T1000 (cell line): ENCODE measurements around the gene PAFAH2.

Experiments used
- DNase-seq: peaks from one replicate; lab custom pipeline; 2025; ENCODE audit warnings: mixed read lengths; lab: John Stamatoyannopoulos, UW

The PAFAH2 gene

GRCh38 chr1:25997828-25998761 lies at the start of gene PAFAH2:
Gene PAFAH2 (minus strand): TSS chr1:25998063. CDS start chr1:25990816, 7,247 bp downstream.
- peak; percentile 95 for DNase-seq

DNA sequence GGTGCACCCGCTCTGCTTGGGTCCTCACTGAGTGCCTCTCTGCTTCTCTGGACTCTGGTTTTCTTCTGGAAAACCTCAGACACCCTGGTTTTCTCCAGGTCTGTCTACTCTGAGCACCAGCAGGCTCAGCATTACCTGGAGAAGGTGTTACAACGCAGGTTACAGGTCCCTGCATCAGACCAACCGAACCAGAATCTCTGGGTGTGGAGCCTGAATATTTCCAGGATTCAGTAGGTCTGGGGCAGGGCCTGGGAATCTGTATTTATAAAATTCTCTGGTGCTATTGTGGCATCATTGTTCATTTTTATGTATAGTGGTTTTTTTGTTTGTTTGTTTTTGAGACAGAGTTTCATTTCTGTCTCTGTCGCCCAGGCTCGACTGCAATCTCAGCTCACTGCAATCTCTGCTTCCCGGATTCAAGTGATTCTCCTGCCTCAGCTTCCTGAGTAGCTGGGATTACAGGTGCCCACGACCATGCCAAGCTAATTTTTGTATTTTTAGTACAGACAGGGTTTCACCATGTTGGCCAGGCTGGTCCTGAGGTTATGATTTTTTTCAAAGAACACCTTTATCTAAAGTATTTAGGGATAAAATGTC lies 49.5 kb upstream of the PAFAH2 start:
- no peak for DNase-seq

DNA sequence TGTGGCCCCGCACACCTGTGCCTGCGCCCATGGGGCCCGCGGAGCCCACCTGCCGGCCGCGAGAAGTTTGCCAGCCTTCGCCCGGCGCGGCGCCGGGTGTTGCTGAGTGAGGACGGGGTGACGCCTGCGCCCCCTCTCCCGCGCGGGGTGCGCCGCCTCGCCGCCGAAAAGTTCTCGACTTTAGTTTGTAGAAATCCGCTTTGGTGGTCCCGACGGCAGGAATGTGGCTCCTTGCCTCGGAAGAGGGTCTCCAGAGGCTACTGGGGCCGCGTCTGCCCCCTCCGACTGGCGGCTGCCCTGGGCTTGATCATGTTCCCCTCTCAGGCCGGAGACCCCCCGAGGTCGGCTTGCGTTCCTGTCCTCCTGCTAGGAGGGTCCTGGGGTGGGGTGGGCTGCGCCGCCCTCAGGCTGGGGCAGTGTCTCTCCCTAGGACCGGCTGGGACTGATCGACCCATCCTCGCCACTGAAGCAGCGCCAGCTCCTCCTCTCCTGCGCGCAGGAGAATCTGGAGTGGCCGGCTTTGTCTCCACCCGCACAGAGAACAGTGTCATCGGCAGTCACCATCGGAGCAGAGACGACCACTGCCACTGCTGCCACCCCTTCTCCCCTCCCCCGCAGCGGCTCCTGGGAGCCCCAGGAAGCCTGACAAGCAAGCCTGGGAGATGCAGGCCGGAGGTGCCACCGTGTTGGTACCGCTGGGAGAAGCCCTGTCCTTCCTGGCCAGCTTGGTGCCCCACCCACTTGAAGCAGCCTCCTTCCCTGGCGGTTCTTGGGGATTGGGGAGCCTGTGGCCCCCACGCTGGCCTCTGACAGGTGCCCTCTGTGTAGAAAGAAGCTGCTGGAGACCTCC lies 48.6 kb upstream of the PAFAH2 start:
- DNase-seq, result no peak

DNA sequence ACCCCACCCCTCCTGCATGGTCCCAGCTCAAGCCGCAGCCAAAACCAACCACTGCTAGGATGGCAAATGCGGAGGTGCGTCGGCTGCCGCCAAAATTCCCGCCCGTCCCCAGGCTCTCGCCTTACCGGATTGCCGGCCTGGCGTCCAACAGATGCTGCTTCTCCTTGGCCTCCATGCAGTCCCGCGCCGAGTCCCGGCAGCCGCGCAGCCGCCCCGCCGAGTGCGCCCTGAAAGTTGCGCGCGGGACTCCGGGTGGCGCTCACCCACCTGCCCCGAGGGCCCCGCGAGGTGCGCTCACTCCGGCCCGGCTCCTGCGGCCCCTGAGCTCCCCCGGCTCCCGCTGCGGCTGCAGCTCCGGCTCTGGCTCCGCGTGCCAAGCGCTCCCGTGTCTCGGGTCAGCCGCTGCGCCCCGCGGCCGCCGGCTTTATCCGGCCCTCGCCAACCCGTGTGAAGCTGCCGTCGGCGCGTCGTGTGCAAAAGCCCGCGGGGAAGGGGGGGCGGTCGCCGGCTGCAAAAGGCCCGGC lies 47.9 kb upstream of the PAFAH2 start, which contains the start of gene SLC30A2:
Gene SLC30A2 (minus strand): TSS at position 397 of the 524 bp plus-strand sequence. CDS start 222 bp downstream, at position 175.
- no peak for DNase-seq

DNA sequence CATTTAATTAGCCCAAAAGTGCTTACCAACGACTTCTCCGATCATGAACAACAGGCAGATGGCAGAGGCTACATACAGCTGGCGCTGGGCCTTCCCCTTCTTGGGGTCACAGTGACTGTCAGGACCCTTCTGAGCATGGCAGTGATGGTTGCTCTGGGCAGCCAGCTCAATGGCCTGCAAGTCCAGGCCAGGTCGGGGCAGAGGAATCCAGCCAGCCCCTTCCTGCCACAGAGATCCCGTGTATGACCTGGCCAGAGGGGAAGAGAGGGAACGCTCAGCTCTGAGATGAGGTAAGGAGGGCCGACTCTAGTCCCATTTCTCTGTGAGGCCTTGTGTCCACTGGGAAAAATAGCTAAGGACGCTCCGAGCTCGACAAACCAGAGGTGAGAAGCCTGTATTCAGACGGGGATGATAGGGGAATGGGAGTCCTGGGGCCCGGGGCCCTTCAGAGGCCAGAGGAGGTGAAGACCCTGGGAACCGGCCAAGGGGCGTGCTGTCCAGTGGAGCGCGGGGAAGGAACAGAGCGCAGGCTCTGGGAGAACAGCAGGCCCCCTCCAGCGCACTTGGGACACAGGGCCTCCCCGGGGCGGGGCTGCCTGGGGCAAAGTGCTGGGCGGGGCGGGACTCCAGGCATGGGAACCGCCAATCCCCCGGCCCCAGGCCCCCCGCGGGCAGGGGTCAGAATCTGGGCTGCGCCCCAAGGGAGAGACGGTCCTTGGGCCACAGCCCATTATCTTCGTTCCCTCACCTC lies 47.3 kb upstream of the PAFAH2 start:
- no peak for DNase-seq

GRCh38 chr1:26044414-26044813 lies 46.6 kb upstream of the PAFAH2 start:
- no peak for DNase-seq

- no peak for DNase-seq
Observed at GRCh38 chr1:26043765-26044164, 45.9 kb upstream of the PAFAH2 start.

DNA sequence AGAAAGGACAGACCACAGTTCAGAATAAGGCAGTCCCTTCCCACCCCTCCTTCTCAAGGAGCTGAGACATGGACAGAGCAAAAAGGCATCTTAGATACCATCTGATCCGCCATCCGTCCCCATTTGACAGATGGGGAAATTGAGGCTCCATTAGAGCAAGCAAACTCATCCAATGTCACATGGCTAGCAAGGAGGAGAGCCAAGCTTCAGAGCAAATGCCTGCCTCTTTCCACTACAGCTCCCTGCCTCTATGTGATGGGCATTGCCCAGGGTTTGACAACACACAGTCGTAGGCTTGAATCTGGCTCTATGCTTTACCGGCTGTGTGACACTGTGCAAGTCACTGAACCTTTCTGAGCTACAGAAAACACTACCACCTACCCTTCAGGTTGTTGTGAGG lies 44.1 kb upstream of the PAFAH2 start:
- no peak for DNase-seq

- DNase-seq, result no peak
Observed at GRCh38 chr1:26041401-26041800, 43.5 kb upstream of the PAFAH2 start.

DNA sequence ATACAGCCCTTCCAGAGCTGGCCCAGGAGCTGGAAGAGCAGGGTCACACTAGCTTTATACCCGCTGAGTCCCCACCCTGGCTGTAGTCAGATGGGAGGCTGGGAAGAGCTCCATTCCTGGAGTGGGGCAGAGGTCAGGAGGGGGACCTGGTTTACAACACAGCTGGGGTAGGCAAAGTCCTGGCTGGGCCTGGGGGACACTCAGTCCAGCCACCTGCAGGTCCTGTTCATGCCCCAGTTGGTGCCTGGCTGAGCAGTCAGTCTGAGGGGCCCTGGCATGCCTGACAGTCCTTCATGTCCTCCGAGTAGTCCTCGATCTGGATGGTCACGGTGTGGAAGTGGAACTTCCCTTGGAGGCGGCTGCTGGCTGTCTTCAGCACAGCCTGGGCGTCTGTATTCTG lies 41.0 kb upstream of the PAFAH2 start:
- no peak for DNase-seq

- no peak for DNase-seq
Observed at GRCh38 chr1:26038477-26038876, 40.6 kb upstream of the PAFAH2 start.

- DNase-seq, result no peak
Observed at GRCh38 chr1:26037904-26038303, 40.0 kb upstream of the PAFAH2 start.

DNA sequence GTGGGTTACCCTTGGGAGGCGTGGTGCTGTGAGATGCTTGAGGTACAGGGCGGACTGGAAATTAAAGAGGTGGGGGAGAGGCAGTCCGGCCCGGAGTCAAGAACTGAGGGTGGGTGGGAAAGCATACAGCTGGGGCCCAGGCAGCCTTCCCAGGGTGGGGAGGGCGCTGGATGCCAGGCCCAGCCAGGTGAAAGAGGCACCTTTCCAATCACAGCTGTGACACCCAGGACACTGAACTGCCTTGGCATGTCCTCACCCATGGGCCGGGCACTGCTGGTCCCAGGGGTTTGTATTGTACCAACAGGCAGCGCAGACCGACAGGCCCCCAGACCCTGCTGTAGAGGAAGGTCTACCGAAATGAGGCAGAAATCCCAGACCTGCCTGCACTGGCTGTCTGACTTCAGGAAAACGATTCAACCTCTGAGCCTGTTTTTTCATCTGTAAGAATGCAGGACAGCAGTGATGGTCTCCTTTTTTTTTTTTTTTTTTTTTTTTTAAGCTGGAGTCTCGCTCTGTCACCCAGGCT lies 39.0 kb upstream of the PAFAH2 start:
- no peak for DNase-seq

- DNase-seq, result peak; percentile 77
Observed at GRCh38 chr1:26035959-26036755, 38.3 kb upstream of the PAFAH2 start.

DNA sequence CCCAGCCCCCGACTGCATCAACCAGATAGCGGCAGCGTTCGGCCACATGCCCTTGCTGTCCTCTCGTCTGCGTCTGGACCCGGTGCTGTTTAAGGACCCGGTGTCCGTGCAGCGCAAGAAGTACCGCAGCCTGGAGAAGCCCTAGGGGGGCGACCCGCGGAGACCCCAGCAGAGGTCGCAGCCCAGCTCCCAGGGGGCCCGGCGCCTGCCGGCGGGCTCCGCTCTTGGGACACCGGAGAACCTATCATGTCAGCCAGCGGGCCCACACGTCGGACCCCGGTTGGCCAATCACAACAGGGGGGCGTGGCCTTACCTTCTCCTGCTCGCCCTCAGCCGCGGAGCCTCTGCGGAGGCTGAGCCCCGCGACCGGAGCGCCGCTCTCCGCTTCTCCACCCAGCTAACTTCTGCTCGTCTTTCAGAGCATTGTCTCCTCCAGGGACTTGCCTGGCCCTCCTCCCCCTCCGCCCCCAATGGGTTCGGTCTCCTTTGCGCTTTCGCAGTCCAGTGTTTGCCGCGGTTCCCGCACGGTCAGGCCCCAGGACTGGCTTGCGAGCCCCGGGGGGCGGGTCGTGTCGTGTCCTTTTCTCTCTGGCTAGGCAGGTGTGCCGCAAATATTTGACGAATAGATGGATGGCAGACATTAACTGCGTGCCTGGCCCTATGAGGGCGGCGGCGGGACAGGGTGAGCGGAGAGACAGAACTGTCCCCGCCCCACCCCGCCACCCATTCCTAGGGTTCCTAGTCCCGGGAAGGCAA lies 37.5 kb upstream of the PAFAH2 start:
- DNase-seq, result peak; percentile 81

DNA sequence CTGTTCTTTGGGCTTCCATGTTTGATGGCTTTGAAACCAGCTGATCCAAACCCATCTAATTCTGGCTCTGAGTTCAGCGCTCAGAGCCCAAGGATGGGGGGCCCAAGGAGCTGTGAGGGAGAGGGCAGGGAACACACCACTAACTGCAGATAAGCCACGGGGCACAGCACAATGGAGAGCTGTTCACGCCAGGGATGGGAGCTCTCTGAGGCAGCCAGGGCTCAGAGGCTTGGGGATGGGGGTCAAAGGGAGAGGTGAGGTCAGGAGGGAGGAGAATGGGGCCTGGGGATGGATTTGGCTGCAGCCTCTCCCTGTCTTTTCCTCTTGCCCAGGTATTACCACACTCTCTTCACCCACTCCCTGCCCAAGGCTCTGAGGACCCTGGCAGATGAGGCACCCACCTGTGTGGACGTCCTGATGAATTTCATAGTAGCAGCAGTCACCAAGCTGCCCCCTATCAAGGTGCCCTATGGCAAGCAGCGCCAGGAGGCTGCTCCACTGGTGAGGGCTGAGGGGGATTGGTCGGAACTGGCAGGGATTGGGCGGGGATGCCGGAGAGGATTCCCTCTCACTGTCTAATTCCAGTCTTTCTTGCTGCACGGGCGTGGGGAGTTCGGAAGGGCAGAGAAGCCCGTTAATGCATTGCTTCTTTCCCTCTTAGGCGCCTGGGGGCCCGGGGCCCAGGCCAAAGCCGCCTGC lies 36.8 kb upstream of the PAFAH2 start:
- DNase-seq, result no peak

- DNase-seq, result no peak
Observed at GRCh38 chr1:26032656-26033357, 34.9 kb upstream of the PAFAH2 start.

GRCh38 chr1:26031611-26032220 lies 33.9 kb upstream of the PAFAH2 start:
- no peak for DNase-seq
